RKO (cell line): ENCODE results near the gene IGF1R.

Source experiments
- DNase-seq: peaks from one replicate; pipeline ENCODE4 v3.0.0-alpha.2; 2016; ENCODE audit warnings: low spot score

IGF1R gene

GRCh38 chr15:98705070-98705469 lies 56.7 kb downstream of the IGF1R start:
- no peak for DNase-seq

- no peak for DNase-seq
Observed at GRCh38 chr15:98706387-98706786, 58.0 kb downstream of the IGF1R start.

GRCh38 chr15:98706986-98707385 lies 58.6 kb downstream of the IGF1R start:
- no peak for DNase-seq

- no peak for DNase-seq
Observed at GRCh38 chr15:98708037-98708590, 59.8 kb downstream of the IGF1R start.

GRCh38 chr15:98711810-98712209 lies 63.5 kb downstream of the IGF1R start:
- no peak for DNase-seq

GRCh38 chr15:98712845-98713584 lies 64.7 kb downstream of the IGF1R start:
- DNase-seq, result no peak

- no peak for DNase-seq
Observed at GRCh38 chr15:98713585-98714001, 65.3 kb downstream of the IGF1R start.

GRCh38 chr15:98714922-98715321 lies 66.6 kb downstream of the IGF1R start:
- no peak for DNase-seq

- DNase-seq, result no peak
Observed at GRCh38 chr15:98715401-98715800, 67.1 kb downstream of the IGF1R start.

- no peak for DNase-seq
Observed at GRCh38 chr15:98715890-98716443, 67.6 kb downstream of the IGF1R start.

- DNase-seq, result no peak
Observed at GRCh38 chr15:98717371-98717770, 69.0 kb downstream of the IGF1R start.

GRCh38 chr15:98717942-98718341 lies 69.6 kb downstream of the IGF1R start:
- no peak for DNase-seq

GRCh38 chr15:98718426-98719136 lies 70.2 kb downstream of the IGF1R start:
- DNase-seq, result no peak

GRCh38 chr15:98719137-98719740 lies 70.9 kb downstream of the IGF1R start:
- DNase-seq, result no peak

GRCh38 chr15:98720031-98720430 lies 71.7 kb downstream of the IGF1R start:
- DNase-seq, result no peak

- DNase-seq, result no peak
Observed at GRCh38 chr15:98720577-98721565, 72.5 kb downstream of the IGF1R start.

- DNase-seq, result no peak
Observed at GRCh38 chr15:98722209-98722608, 73.9 kb downstream of the IGF1R start.

GRCh38 chr15:98722645-98723044 lies 74.3 kb downstream of the IGF1R start:
- no peak for DNase-seq

GRCh38 chr15:98723195-98723594 lies 74.9 kb downstream of the IGF1R start:
- DNase-seq, result no peak

GRCh38 chr15:98724048-98724447 lies 75.7 kb downstream of the IGF1R start:
- no peak for DNase-seq

- no peak for DNase-seq
Observed at GRCh38 chr15:98724494-98724893, 76.2 kb downstream of the IGF1R start.
